Heart left ventricle (tissue), 16 donors: ENCODE measurements around the gene PEX6. TPM values are rescaled to one million over a fixed set of nuclear protein-coding genes. Genes with fewer than 3 reads are reported as not detected.

Source experiments
- ATAC-seq, 4 donors: fragments of 200-7000 bp; cut with Tn5 transposase; one replicate each; pipeline ENCODE4 v1.9.1; 2020 to 2022; ENCODE audit warnings: moderate library complexity in 4 of 4, mild to moderate bottlenecking in 3 of 4, moderate number of reproducible peaks in 1 of 4
- DNase-seq, 5 donors: peaks; one replicate each; pipeline ENCODE4 v3.0.0-alpha.2; 2020
- H3K27ac ChIP-seq, 12 donors: fragments of 200-600 bp; sonication (generic) in 4 of 12; one replicate each; pipeline versions ENCODE4 v1.5.0 to v1.8.0; 2016 to 2022; ENCODE audit warnings: mild to moderate bottlenecking in 2 of 12
- H3K27me3 ChIP-seq, 9 donors: fragments of 200-600 bp; sonication (generic) in 2 of 9; one replicate each; pipeline versions ENCODE4 v1.5.1 to v1.8.0; 2016 to 2022; ENCODE audit warnings: mild to moderate bottlenecking in 3 of 9
- H3K36me3 ChIP-seq, 9 donors: fragments of 200-600 bp; sonication (generic) in 2 of 9; one replicate each; pipeline versions ENCODE4 v1.5.0 to v1.8.0; 2018 to 2022; ENCODE audit warnings: mild to moderate bottlenecking in 2 of 9
- H3K4me1 ChIP-seq, 12 donors: fragments of 200-600 bp; sonication (generic) in 4 of 12; one replicate each; pipeline versions ENCODE4 v1.5.0 to v1.8.0; 2016 to 2022; ENCODE audit warnings: mild to moderate bottlenecking in 3 of 12
- H3K4me3 ChIP-seq, 12 donors: fragments of 200-600 bp; sonication (generic) in 4 of 12; one replicate each; pipeline versions ENCODE4 v1.5.0 to v1.8.0; 2017 to 2022; ENCODE audit warnings: mild to moderate bottlenecking in 9 of 12, moderate library complexity in 4 of 12
- H3K9me3 ChIP-seq, 12 donors: fragments of 200-600 bp; sonication (generic) in 4 of 12; one replicate each; pipeline versions ENCODE4 v1.5.0 to v1.8.0; 2016 to 2022; ENCODE audit warnings: mild to moderate bottlenecking in 1 of 12
- POLR2A ChIP-seq, 2 donors: fragments of 450-650 bp; IDR thresholded peaks; one replicate each; pipeline ENCODE4 v1.6.1; 2017; ENCODE audit warnings: antibody characterized with exemption in 2 of 2, mild to moderate bottlenecking in 2 of 2, moderate library complexity in 2 of 2
- WGBS, 4 donors: extraction: QIAGEN DNeasy Blood & Tissue Kit in 2 of 4; methylation state at CpG; one replicate each; pipeline versions ENCODE4 v1.1.5 to v1.1.7; 2013 to 2018; 5-methylcytosine and 5-hydroxymethylcytosine counted together
- intact Hi-C, 10 donors: fragments of 100-400 bp; cut with DNase I; formaldehyde crosslinking; loops; one replicate each; pipeline versions ENCODE4 v1.11.1 to v1.14.2; 2022
- polyA plus RNA-seq, 2 donors: library from polyadenylated mRNA; stranded (reverse); fragments of 200-250 nt; gene quantifications; one replicate each; pipeline ENCODE4 v1.2.3, GENCODE V29; 2013
- total RNA-seq, 9 donors: library from RNA; depleted of rRNA in 2 of 9; stranded (reverse); fragments of >200 nt in 2 of 9; fragmentation: NEBNext Ultra II Directional in 3 of 9; extraction: Animal tissue kit (Norgen Biotek cat#: 25700) in 3 of 9; gene quantifications; one replicate each; pipeline versions ENCODE4 v1.1.0 to v1.2.4, GENCODE V29; 2016 to 2023
- TF ChIP-seq, protein P1 (sequence below), 12 donors: fragments of 200-600 bp; sonication (generic) in 4 of 12; IDR thresholded peaks; one replicate each; pipeline versions ENCODE4 v1.5.0 to v1.8.0; 2018 to 2022; ENCODE audit warnings: antibody characterized with exemption in 12 of 12, mild to moderate bottlenecking in 5 of 12
- donor health status: ischemic (EF 13 %, LVEDD 7.1; RV severe dilation, severe dysfunction).
- donor health status: healthy with polysubstance abuse.
- donor health status: DM: no; HTN: yes; CAD: no.
- donor health status: DM: no; HTN: no; CAD: no.
- donor health status: ischemic (EF 25% LVEDD 6.9; RV normal size, moderate dysfunction).
- donor health status: ischemic (EF 25% LVEDD 5.7; RV mildly dilated, moderate dysfunction).
- donor health status: healthy.
- donor health status: DM: yes; HTN: yes; CAD: no.
- donor health status: ischemic (EF 35%, LVEDD 5.7; RV mildly dilated, moderate dysfunction).
- donor health status: nonischemic (EF 11% LVEDD 7.7; RV severe dilation, severe dysfunction).
- donor health status: DM: yes; HTN: yes; CAD: no.
- donor health status: PGD.
- donor health status: ischemic (EF 29% LVEDD 5.4; RV normal size, mild dysfunction).
- donor health status: nonischemic (EF 23%, LVEDD 6.1; RV moderate dilation, normal function).

PEX6 gene
- total and polyA plus RNA-seq, 11 donors = 10.3 to 27.3 (median 17.8) TPM

DNA sequence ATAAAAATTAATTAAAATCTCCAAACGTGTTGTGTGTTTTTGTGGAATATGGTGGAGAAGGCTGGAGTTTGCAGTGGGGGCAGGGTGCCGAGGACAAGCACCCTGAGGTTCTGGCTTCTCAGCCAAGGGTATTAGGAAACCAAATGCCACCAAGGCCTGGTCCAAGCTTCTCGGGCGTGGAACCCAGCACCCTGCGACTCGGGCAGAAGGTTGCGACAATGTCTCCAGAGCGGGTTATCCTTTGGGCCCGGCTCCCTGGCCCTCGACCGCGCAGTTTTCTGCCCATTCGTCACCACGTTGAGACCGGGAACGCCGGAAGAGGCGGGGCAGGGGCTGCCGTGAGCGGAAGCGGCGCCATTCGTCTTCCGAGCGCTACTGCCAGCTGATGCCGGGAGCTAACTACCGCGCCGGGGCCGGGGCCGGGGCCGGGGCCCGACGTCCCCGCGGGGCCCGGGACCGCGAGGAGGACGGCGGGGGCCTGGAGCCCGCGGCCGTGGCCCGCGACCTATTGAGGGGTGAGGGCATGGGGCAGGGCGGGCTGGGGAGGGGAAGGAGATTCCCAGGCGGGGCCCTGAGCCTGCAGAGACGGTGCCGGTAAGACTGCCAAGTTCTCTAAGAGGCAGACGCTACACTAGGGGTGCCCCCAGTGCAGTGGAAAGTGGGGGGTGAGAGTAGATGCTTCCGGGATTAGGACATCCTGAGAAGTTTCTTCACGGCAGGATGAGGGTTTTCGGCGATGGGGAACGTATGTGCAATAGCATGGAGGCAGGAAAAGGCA lies 42.5 kb upstream of the PEX6 start, which contains the start of gene RRP36:
Gene RRP36, plus strand, starts transcription at position 354 of the 778 bp plus-strand sequence. Its CDS starts 32 bp downstream, at position 386.
- Histone ChIP-seq H3K4me3 (peak within 1 kb of the TSS; percentile 72 to 98 (median 92)), H3K36me3 (peaks cover 6 to 68% (median 61%) of the 10 kb centered on the region in 9 donors), H3K27ac (peak within 1 kb of the TSS; percentile 7 to 96 (median 87)), H3K4me1 (peaks cover 0 to 58% (median 41%) of the 10 kb centered on the region in 12 donors), H3K9me3 (no peaks in the 10 kb centered on the region), H3K27me3 (no peaks in the 10 kb centered on the region)
- DNase-seq (peak; percentile 81 to 91 (median 86)), ATAC-seq (peak; percentile 42 to 89 (median 83))
- intact Hi-C loops = loop anchor here in 1 of 10 donors (2.0 kb wide), 1 partner anchor 31 kb away; the partner anchor contains the start of gene CUL7
- WGBS, 4 donors = 1 to 4% (median 1%) methylated on average over 14 to 56 of the region's 56 CpGs
- TF ChIP-seq, protein P1, sequence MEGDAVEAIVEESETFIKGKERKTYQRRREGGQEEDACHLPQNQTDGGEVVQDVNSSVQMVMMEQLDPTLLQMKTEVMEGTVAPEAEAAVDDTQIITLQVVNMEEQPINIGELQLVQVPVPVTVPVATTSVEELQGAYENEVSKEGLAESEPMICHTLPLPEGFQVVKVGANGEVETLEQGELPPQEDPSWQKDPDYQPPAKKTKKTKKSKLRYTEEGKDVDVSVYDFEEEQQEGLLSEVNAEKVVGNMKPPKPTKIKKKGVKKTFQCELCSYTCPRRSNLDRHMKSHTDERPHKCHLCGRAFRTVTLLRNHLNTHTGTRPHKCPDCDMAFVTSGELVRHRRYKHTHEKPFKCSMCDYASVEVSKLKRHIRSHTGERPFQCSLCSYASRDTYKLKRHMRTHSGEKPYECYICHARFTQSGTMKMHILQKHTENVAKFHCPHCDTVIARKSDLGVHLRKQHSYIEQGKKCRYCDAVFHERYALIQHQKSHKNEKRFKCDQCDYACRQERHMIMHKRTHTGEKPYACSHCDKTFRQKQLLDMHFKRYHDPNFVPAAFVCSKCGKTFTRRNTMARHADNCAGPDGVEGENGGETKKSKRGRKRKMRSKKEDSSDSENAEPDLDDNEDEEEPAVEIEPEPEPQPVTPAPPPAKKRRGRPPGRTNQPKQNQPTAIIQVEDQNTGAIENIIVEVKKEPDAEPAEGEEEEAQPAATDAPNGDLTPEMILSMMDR (IDR thresholded peaks at IDR 0.05) = no peak
- peak in 1 of 2 donors; percentile 47 for TF ChIP-seq POLR2A (IDR thresholded peaks at IDR 0.05)

DNA sequence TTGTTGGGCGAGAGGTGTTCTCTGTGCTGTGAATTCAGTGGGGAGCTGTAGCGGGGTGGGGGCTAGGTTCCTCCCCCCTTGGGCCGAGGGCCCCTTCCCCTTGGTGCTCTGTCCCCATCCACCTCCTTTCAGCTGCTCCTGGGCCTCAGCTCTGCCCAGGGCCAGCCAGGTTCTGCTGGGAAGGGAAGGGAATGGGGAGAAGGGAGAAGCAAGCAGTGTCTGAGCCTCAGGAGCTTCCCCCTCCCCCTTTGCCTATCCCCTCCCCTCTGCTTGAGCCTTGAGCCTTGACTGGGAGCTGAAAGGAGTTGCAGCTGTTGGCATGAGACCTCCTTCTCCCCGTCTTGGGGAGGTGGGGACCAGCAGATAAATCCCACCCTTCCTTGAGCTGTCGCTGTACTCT lies 41.9 kb upstream of the PEX6 start:
- H3K27ac ChIP-seq = peak overlapping the region; percentile 7 to 96 (median 87)
- WGBS, 4 donors = 49 to 61% (median 56%) methylated on average over 3 to 5 of the region's 5 CpGs
- intact Hi-C loops = loop anchor here in 1 of 10 donors (2.0 kb wide), 1 partner anchor 32 kb away; the partner anchor contains the start of gene CUL7
- DNase-seq (no peak), ATAC-seq (peak in 1 of 4 donors; percentile 2)
- peaks cover under 1 to 62% (median 54%) of the 10 kb centered on the region in 9 donors for H3K36me3 ChIP-seq
- H3K27me3 ChIP-seq = no peaks in the 10 kb centered on the region
- no peaks in the 10 kb centered on the region for H3K9me3 ChIP-seq
- no peak for TF ChIP-seq POLR2A (IDR thresholded peaks at IDR 0.05)
- TF ChIP-seq, protein P1 (IDR thresholded peaks at IDR 0.05) = no peak
- H3K4me3 ChIP-seq = peak overlapping the region in 11 of 12 donors; percentile 72 to 98 (median 92)
- H3K4me1 ChIP-seq = peaks cover 0 to 64% (median 47%) of the 10 kb centered on the region in 12 donors

DNA sequence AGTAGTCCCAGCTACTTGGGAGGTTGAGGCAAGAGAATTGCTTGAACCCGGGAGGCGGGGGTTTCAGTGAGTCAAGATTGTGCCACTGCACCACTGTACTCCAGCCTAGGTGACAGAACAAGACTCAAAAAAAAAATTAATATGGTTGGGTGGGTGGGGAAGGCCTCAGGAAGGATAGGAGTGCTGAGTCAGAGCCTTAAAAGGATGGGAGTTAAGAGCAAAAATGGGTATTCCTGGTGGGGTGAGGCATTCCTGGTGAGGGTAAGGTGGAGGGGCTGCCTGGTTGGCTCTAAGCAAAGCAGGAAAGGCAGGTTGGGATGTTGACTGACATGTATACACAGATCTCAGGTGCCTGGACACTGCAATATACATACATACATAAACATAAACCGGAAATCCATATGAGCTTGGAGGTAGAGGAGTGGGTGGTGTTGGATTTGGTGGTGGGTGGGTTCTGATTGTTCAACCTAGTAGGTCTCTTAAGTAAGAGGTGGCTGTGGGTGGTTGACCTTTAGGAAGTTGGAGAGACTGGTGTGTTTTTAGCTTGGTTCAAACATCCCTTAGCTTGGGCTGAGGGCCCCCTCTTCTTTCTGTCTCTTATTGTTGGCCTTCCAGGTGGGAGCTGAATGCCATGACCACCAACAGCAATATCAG lies 41.2 kb upstream of the PEX6 start:
- WGBS, 4 donors = 93 to 95% (median 94%) methylated on average over 3 of the region's 3 CpGs
- DNase-seq (no peak), ATAC-seq (no peak)
- Histone ChIP-seq H3K4me3 (peak overlapping the region in 1 of 12 donors; percentile 98), H3K36me3 (peaks cover 0 to 55% (median 48%) of the 10 kb centered on the region in 9 donors), H3K27me3 (no peaks in the 10 kb centered on the region), H3K4me1 (peaks cover 0 to 71% (median 54%) of the 10 kb centered on the region in 12 donors), H3K9me3 (no peaks in the 10 kb centered on the region), H3K27ac (peak overlapping the region in 3 of 12 donors; percentile 93 to 96 (median 94))
- intact Hi-C loops = loop anchor here in 1 of 10 donors (2.0 kb wide), 1 partner anchor 33 kb away; the partner anchor contains the start of gene CUL7
- TF ChIP-seq, protein P1 (IDR thresholded peaks at IDR 0.05) = no peak
- TF ChIP-seq POLR2A (IDR thresholded peaks at IDR 0.05) = no peak
